Suprapubic skin (tissue), 4 donors: ENCODE data around the gene ZNF804B. TPM values are rescaled to one million over a fixed set of nuclear protein-coding genes. Genes with fewer than 3 reads are reported as not detected.

Experiments
- DNase-seq, 2 donors: peaks; one replicate each; pipeline ENCODE4 v3.0.0-alpha.2; 2019; ENCODE audit warnings: low spot score in 2 of 2
- H3K27ac ChIP-seq: fragments of 200-600 bp; sonication (generic); one replicate; pipeline ENCODE4 v1.5.1; 2019
- H3K27me3 ChIP-seq: fragments of 200-600 bp; sonication (generic); one replicate; pipeline ENCODE4 v1.5.1; 2019
- H3K36me3 ChIP-seq: fragments of 200-600 bp; sonication (generic); one replicate; pipeline ENCODE4 v1.5.1; 2019
- H3K4me1 ChIP-seq: fragments of 200-600 bp; sonication (generic); one replicate; pipeline ENCODE4 v1.5.1; 2019
- H3K4me3 ChIP-seq: fragments of 200-600 bp; sonication (generic); one replicate; pipeline ENCODE4 v1.5.1; 2019; ENCODE audit warnings: mild to moderate bottlenecking
- H3K9me3 ChIP-seq: fragments of 200-600 bp; sonication (generic); one replicate; pipeline ENCODE4 v1.5.1; 2019
- CTCF ChIP-seq, 2 donors: fragments of 200-600 bp in 1 of 2; fragments of 450-650 bp in 1 of 2; sonication (generic) in 1 of 2; IDR thresholded peaks; one replicate each; pipeline ENCODE4 v1.5.1; 2016 to 2019; ENCODE audit warnings: antibody characterized with exemption in 2 of 2, mild to moderate bottlenecking in 1 of 2, moderate library complexity in 1 of 2
- EP300 ChIP-seq: sonication (generic); formaldehyde crosslinking; IDR thresholded peaks from one replicate; pipeline ENCODE4 v1.6.1; 2017; ENCODE audit warnings: antibody characterized with exemption
- POLR2A ChIP-seq, 2 donors: fragments of 450-650 bp; IDR thresholded peaks; one replicate each; pipeline ENCODE4 v1.6.1; 2017; ENCODE audit warnings: antibody characterized with exemption in 2 of 2, mild to moderate bottlenecking in 2 of 2, moderate library complexity in 2 of 2
- POLR2AphosphoS5 ChIP-seq, 3 donors: sonication (generic); formaldehyde crosslinking; IDR thresholded peaks; one replicate each; pipeline ENCODE4 v1.6.1; 2017; ENCODE audit warnings: antibody characterized with exemption in 3 of 3
- WGBS: methylation state at CpG from one replicate; pipeline ENCODE4 v1.1.5; 2018; 5-methylcytosine and 5-hydroxymethylcytosine counted together
- total RNA-seq, 4 donors: library from RNA; depleted of rRNA; stranded (reverse); fragments of >200 nt; gene quantifications; one replicate each; pipeline ENCODE4 v1.1.0, GENCODE V29; 2016

Gene ZNF804B
- total RNA-seq, 4 donors from 2014 or later = not detected

- Histone ChIP-seq H3K27ac (no peak overlapping the region), H3K27me3 (no peaks in the 10 kb centered on the region), H3K36me3 (no peaks in the 10 kb centered on the region), H3K9me3 (no peaks in the 10 kb centered on the region), H3K4me1 (no peaks in the 10 kb centered on the region), H3K4me3 (no peak overlapping the region)
- TF ChIP-seq POLR2A (IDR thresholded peaks at IDR 0.05) (no peak), POLR2AphosphoS5 (IDR thresholded peaks at IDR 0.05) (no peak), CTCF (IDR thresholded peaks at IDR 0.05) (no peak), EP300 (no peak)
- DNase-seq = no peak
Observed at GRCh38 chr7:88859288-88859687, 99.8 kb downstream of the ZNF804B start.

DNA sequence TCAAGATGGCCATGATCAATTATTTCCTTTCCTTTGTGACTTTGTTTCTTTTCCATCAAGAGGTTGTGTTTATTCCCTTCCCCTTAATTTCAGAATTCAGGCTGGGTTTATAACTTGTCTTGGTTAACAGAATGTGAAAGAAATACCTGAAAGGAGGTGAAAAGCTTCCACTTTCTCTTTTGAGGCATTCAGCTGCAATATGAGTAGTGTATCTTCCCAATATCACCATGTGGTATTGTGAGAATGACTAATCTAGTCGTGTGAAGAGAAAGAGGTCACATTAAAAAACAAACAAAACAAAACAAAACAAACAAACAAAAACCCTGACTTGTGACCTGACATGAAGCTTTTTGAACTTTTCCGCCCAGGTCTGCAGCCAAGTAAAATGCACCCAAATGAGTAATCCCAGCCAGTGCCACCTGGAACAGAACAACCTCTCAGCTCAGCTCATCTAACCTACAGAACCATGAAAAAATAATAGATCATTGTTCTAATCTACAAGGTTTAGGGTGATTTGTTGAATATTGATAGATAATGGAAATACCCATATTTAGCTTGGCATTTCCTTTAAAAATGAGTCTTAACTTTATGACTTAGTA lies 106.9 kb downstream of the ZNF804B start:
- DNase-seq = no peak
- no peaks in the 10 kb centered on the region for H3K36me3 ChIP-seq
- 74% methylated on average over 2 of the region's 2 CpGs for WGBS
- H3K4me1 ChIP-seq = no peaks in the 10 kb centered on the region
- TF ChIP-seq POLR2AphosphoS5 (IDR thresholded peaks at IDR 0.05) = no peak
- TF ChIP-seq EP300 = no peak
- no peak for TF ChIP-seq POLR2A (IDR thresholded peaks at IDR 0.05)
- no peak for TF ChIP-seq CTCF (IDR thresholded peaks at IDR 0.05)
- H3K9me3 ChIP-seq = no peaks in the 10 kb centered on the region
- H3K27ac ChIP-seq = no peak overlapping the region
- no peak overlapping the region for H3K4me3 ChIP-seq
- no peaks in the 10 kb centered on the region for H3K27me3 ChIP-seq

DNA sequence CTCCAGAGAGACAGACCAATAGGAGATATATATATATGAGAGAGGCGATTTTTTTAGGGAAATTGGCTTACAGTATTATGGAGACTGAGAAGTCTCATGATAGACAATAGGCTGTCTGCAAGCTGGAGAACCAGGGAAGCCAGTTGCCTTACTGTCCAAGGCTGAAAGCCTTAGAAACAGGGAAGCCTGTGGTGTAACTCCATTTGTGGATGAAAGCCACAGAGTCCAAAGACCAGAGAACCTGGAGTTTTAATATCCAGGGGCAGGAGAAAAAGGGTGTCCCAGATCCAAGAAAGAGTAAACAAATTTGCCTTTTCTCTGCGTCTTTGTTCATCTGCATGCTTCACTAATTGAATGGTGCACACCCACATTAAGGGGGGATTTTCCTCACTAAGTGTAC lies 107.7 kb downstream of the ZNF804B start:
- Histone ChIP-seq H3K4me3 (no peak overlapping the region), H3K27me3 (no peaks in the 10 kb centered on the region), H3K9me3 (no peaks in the 10 kb centered on the region), H3K4me1 (no peaks in the 10 kb centered on the region), H3K36me3 (no peaks in the 10 kb centered on the region), H3K27ac (no peak overlapping the region)
- WGBS = 89% methylated on average over 2 of the region's 2 CpGs
- TF ChIP-seq CTCF (IDR thresholded peaks at IDR 0.05) = no peak
- TF ChIP-seq POLR2A (IDR thresholded peaks at IDR 0.05) = no peak
- TF ChIP-seq EP300 = no peak
- TF ChIP-seq POLR2AphosphoS5 (IDR thresholded peaks at IDR 0.05) = no peak
- no peak for DNase-seq

GRCh38 chr7:88868456-88868855 lies 109.0 kb downstream of the ZNF804B start:
- TF ChIP-seq CTCF (IDR thresholded peaks at IDR 0.05) = no peak
- TF ChIP-seq POLR2AphosphoS5 (IDR thresholded peaks at IDR 0.05) = no peak
- no peak for TF ChIP-seq POLR2A (IDR thresholded peaks at IDR 0.05)
- no peak for TF ChIP-seq EP300
- H3K4me1 ChIP-seq = no peaks in the 10 kb centered on the region
- no peaks in the 10 kb centered on the region for H3K9me3 ChIP-seq
- 97% methylated on average over 1 of the region's 1 CpG for WGBS
- no peaks in the 10 kb centered on the region for H3K36me3 ChIP-seq
- DNase-seq = no peak
- H3K27ac ChIP-seq = no peak overlapping the region
- H3K27me3 ChIP-seq = no peaks in the 10 kb centered on the region
- no peak overlapping the region for H3K4me3 ChIP-seq

DNA sequence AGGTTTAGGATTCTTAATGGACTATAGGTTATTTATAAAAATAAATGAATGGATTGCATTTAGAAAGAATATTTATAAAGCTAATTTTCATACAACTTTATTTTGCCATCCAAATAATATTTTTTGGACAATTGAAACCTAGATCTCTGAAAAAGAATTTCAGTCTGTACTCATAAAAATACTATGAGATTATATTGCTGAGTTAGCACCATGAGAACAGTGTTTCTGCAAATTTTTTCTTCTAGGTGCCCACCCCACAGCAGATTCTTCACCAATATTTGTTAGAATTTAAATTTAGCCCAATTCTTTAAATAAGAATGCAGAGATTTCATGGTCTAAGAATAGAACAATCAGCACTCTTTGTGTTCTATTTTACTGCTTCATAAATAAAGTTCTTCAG lies 121.6 kb downstream of the ZNF804B start:
- Histone ChIP-seq H3K27ac (no peak overlapping the region), H3K4me1 (no peaks in the 10 kb centered on the region), H3K36me3 (no peaks in the 10 kb centered on the region), H3K27me3 (no peaks in the 10 kb centered on the region), H3K4me3 (no peak overlapping the region), H3K9me3 (no peaks in the 10 kb centered on the region)
- no peak for TF ChIP-seq CTCF (IDR thresholded peaks at IDR 0.05)
- TF ChIP-seq POLR2A (IDR thresholded peaks at IDR 0.05) = no peak
- TF ChIP-seq EP300 = no peak
- TF ChIP-seq POLR2AphosphoS5 (IDR thresholded peaks at IDR 0.05) = no peak
- no peak for DNase-seq
